ENCODE measurements around the gene LHX2.

The LHX2 gene

GRCh38 chr9:124035001-124035650, 23.6 kb downstream of the LHX2 start:
- DNase-seq: no peak

- DNase-seq: no peak
Observed at GRCh38 chr9:124036578-124036977, 25.0 kb downstream of the LHX2 start.

DNA sequence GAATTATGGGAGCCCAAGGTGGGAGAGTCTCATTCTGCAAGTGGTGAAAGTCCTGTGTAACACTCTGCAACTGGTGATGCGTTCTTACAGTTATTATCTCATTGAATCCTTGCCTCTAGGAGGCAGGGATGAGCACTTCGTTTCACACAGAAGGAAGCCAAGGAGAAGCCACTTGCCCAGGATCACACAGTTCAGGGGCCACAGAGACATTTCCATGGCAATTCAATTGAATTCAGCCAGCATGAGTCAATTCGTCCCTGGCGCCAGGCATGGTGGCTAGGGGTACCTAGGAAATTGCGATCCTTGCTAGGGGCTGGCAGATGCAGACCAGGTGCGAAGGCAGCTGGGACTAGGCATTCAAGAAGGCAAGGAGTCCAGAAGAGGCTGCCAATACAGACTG, 26.2 kb downstream of the LHX2 start:
- DNase-seq: no peak

DNA sequence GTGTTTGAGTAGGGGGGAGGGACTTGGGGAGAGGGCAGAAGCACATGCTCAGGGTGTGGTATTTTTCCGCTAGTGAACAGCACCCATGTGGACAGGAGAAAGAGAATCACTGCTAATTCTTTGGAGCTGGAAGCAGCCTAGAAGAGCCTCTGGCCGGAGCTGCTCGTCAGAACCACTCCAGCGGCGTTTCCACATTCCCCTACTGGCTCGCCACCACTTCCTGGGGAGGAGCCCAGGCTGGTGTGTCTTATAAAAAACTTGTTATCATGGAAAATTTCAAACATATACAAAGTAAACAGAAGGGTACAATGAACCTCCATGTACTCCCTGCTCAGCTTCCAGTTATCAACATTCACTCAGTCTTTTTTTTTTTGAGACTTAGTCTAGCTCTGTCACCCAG, 26.7 kb downstream of the LHX2 start:
- no peak for DNase-seq

- DNase-seq: no peak
Observed at GRCh38 chr9:124038790-124039633, 27.4 kb downstream of the LHX2 start.

- no peak for DNase-seq
Observed at GRCh38 chr9:124040186-124040931, 28.8 kb downstream of the LHX2 start.

DNA sequence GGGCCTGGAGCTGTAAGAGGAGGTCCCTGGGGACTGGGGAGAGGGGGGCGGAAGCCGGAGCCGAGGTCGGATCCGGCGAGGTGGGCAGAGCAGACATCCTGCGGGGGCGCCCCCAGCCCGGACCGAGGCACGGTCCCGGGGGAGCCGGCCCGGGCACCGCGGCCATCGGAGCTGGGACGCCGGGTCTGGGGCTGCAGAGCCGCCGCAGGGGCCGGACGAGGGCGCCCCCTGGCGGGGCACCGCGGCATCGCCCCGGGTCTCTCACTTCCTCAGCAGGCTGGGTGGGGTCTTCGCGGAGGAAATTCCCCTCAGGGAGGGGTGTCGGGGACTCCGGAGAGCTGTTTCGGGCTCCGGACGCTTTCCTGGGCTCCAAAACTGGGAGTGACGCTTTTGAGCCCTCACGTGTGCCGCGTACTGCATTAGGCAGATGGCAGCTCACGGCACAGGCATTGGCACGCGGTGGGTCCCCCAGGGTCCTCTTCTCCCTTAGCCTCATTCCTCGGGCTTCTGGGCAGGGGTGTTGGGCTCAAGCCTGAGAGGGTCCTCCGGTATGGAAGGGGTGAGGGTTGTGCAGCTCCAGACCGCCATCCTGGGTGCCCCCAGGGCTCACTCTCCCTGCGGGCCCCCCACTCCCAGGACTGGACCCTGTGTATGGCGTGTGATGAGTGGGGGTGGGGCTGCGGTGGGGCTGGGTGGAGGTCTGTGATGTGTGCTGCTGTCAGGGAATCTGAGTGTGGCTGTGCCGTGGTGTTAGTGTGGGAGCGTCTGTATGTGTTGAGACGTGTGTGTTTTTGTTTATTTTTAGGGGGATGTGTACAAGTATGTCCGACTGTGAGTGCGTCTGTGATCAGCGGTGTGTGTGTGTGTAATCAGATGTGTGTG, 29.6 kb downstream of the LHX2 start:
- no peak for DNase-seq

DNA sequence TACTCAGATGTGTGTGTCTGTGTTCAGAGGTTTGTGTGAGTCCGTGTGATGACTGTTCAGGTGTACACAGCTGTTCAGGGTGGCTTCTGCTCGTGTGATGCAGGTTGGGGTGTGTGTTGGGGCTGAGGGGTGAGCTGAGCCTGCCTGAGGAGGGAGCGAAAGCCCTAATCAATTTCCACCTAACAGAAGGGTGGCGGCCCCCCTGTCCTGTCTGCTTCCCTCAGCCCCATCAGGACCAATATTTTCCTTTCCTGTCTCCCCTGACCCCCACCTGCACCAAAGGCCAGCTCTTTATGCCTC, 30.2 kb downstream of the LHX2 start:
- no peak for DNase-seq

GRCh38 chr9:124042201-124042721, 30.7 kb downstream of the LHX2 start:
- DNase-seq: no peak

DNA sequence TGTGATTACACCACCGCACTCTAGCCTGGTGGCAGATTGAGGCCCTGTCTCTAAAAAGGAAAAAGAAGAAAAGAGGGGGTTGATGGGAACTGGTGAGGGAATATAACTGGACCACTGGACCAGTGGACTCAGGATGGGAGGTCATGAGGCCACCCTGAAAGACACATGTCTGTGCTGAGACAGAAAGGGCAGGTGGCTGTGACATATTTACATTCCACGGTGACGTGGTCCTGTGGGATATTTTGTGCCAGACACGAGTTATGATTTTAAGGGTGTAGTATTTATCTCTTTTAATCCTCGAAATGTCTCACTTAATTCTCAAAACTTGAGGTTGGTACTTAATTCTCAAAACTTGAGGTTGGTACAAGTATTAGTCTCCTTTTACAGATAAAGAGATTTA, 32.9 kb downstream of the LHX2 start:
- no peak for DNase-seq

DNA sequence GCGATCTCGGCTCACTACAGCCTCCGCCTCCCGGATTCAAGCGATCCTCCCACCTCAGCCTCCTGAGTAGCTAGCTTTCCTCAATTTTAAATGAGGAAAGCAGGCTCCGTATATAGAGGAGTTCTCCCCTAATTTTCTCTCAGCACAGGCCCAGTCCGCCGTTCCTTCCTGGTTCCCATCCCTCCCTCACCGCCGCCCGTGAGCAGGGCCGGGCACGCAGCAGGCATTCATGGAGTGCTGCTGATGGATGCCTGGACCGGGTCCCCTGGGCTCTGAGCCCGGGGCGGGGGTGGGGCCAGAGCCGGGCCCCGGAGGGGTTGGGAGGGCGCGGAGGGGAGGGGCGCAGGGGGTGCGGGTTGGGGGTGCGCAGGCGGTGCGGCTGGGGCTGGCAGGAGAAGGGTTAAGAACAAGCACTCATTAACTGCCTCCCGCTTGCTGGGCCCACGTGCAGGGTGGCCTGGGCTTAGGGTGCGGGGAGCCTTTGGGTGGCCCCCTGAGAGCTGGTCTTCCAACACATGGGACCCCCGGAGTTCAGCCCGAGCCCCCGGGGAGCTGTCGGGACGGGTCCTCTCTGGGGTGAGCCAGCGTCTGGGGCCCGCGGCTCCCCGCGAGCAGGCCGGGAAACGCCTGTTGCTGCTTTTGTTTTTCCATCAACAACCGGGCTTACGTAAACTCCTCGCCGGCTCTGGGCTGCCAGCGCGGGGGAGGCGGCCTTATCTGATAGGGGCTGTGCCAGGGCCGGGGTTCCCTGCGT, 33.7 kb downstream of the LHX2 start:
- no peak for DNase-seq

DNA sequence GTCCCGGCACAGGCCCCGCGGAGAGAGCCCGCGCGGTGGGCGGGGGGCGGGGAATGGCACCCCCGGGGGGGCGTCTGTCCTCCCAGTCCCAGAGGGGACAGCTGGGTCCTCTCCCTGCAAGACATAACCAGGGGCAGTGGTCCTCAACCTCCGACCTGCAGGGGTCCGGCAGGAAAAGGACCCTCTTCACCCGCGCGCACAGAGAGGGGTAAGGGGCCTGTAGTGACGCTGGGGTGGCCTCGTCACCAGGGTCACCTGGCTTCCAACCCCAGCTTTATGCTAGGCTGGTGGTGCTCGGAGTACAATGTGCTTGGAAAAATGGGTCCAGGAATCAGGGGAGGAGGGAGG, 34.2 kb downstream of the LHX2 start:
- DNase-seq: no peak

GRCh38 chr9:124046189-124046588, 34.6 kb downstream of the LHX2 start:
- no peak for DNase-seq

DNA sequence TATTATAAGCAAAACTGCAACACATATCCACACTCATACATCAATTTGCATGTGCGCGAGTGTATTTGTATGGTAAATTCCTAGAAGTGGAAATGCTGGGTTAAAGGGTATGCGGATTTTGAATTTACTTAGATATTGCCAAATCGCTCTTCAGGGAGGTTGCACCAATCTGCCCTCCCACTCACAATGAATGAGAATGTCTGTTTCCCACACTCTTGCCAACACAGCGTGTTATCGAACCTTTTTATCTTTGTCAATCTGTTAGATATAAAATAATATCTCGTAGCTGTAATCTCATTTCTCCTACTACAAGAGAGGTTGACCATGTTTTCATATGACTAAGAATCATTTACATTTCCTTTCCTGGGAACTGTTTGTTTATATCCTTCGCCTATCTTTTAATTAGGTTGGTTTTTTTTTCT, 35.7 kb downstream of the LHX2 start:
- DNase-seq: no peak

GRCh38 chr9:124050955-124051354, 39.4 kb downstream of the LHX2 start:
- DNase-seq: no peak

DNA sequence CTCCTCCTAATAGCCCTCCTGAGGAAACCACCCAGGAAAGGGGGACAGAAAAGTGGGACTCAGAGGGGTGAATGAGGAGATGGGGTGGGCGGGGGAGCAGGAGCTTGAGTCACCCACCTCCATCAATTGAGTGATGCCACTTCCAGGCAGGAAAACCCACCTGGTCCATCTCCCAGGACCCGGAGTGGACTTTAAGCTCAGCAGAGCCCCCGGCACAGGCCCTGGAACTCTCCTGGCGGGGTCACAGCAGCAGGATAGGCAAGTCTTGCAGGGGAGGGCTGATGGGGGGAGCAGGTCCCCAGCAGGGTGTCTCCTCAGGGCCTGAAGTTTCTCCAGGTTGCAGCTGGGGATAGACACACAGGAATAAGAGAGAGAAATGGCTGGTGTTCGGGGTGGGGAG, 40.8 kb downstream of the LHX2 start:
- DNase-seq: no peak

GRCh38 chr9:124054582-124055227, 43.1 kb downstream of the LHX2 start:
- DNase-seq: peak; percentile 31

GRCh38 chr9:124060844-124061605, 49.5 kb downstream of the LHX2 start:
- DNase-seq: no peak

- no peak for DNase-seq
Observed at GRCh38 chr9:124062172-124062571, 50.6 kb downstream of the LHX2 start.

GRCh38 chr9:124066783-124067577, 55.4 kb downstream of the LHX2 start:
- no peak for DNase-seq

All from GDM1 (cell line).